RPMI8226 (cell line): ENCODE measurements around the gene MSI2.

Experiments
- DNase-seq: peaks from one replicate; pipeline ENCODE4 v3.0.0-alpha.2; 2015

The MSI2 gene

GRCh38 chr17:57323391-57323790 is 67.1 kb downstream of the MSI2 start:
- no peak for DNase-seq

- DNase-seq, result no peak
Observed at GRCh38 chr17:57324060-57324459, 67.7 kb downstream of the MSI2 start.

- DNase-seq, result no peak
Observed at GRCh38 chr17:57324631-57325030, 68.3 kb downstream of the MSI2 start.

GRCh38 chr17:57326336-57326735 is 70.0 kb downstream of the MSI2 start:
- no peak for DNase-seq

- DNase-seq, result no peak
Observed at GRCh38 chr17:57326764-57327163, 70.4 kb downstream of the MSI2 start.

GRCh38 chr17:57327176-57327970 is 71.0 kb downstream of the MSI2 start:
- DNase-seq, result no peak

GRCh38 chr17:57328109-57328882 is 72.0 kb downstream of the MSI2 start:
- no peak for DNase-seq

GRCh38 chr17:57329380-57330214 is 73.3 kb downstream of the MSI2 start:
- no peak for DNase-seq

GRCh38 chr17:57330587-57330986 is 74.3 kb downstream of the MSI2 start:
- DNase-seq, result no peak

- no peak for DNase-seq
Observed at GRCh38 chr17:57331423-57331822, 75.1 kb downstream of the MSI2 start.

- DNase-seq, result no peak
Observed at GRCh38 chr17:57332501-57332900, 76.2 kb downstream of the MSI2 start.

- no peak for DNase-seq
Observed at GRCh38 chr17:57335195-57335792, 79.0 kb downstream of the MSI2 start.

GRCh38 chr17:57337390-57337789 is 81.1 kb downstream of the MSI2 start:
- DNase-seq, result no peak

- no peak for DNase-seq
Observed at GRCh38 chr17:57338257-57338914, 82.1 kb downstream of the MSI2 start.

- no peak for DNase-seq
Observed at GRCh38 chr17:57340160-57340981, 84.0 kb downstream of the MSI2 start.

- no peak for DNase-seq
Observed at GRCh38 chr17:57341611-57342540, 85.6 kb downstream of the MSI2 start.

- DNase-seq, result no peak
Observed at GRCh38 chr17:57342963-57343589, 86.8 kb downstream of the MSI2 start.

- no peak for DNase-seq
Observed at GRCh38 chr17:57343717-57344116, 87.4 kb downstream of the MSI2 start.

- DNase-seq, result no peak
Observed at GRCh38 chr17:57344261-57344660, 87.9 kb downstream of the MSI2 start.
